Epithelial cell of esophagus (primary cell): Measurements from ENCODE around the gene GALNS.

Experiments
- DNase-seq: peaks from one replicate; pipeline ENCODE4 v3.0.0; 2010; ENCODE audit warnings: low read depth
- H3K4me3 ChIP-seq: 2 replicates; pipeline ENCODE4 v1.5.1; 2011; ENCODE audit warnings: mild to moderate bottlenecking, low read length, control low read depth
- TF ChIP-seq, protein P1 (sequence below): IDR thresholded peaks from 2 replicates; pipeline ENCODE4 v1.5.1; 2011; ENCODE audit warnings: low read depth, mild to moderate bottlenecking, low read length, control low read depth, inconsistent platforms; ENCODE audit not compliant: insufficient read depth; ENCODE audit errors: missing control alignments

GALNS gene

DNA sequence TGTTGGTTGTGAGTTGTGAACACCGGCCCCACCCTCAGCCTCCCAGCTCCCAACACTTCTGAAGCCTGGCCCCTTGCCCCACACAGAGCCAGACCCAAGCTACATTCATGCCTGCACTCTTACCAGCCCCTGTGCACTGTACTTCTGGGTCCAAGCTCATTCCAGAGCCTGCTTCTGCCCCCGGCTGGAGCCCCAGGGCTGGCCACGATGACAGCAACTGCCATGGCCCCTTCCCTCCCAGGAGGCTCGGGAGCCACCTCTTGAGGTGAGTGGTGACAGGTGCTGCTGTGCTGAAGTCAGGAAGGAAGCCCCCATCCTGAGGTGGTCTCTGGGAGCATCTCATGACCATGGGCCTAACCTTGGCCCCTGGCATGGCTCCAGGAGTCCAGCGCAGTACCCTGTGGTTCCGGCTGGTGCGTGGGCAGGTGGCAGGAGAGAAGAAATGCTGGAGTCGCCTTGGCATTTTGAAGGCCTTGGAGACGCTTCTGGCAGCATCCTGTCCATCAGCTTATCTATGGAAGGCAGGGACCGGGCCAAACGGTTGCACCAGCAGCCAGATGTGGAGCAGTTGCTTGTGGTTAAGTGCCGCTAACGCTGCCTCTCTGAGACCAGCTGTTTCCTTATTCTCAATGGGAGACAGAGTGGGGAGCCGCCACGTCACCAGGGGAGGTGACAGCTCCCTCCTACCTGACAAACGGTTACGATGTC, 57.0 kb downstream of the GALNS start:
- TF ChIP-seq, protein P1, sequence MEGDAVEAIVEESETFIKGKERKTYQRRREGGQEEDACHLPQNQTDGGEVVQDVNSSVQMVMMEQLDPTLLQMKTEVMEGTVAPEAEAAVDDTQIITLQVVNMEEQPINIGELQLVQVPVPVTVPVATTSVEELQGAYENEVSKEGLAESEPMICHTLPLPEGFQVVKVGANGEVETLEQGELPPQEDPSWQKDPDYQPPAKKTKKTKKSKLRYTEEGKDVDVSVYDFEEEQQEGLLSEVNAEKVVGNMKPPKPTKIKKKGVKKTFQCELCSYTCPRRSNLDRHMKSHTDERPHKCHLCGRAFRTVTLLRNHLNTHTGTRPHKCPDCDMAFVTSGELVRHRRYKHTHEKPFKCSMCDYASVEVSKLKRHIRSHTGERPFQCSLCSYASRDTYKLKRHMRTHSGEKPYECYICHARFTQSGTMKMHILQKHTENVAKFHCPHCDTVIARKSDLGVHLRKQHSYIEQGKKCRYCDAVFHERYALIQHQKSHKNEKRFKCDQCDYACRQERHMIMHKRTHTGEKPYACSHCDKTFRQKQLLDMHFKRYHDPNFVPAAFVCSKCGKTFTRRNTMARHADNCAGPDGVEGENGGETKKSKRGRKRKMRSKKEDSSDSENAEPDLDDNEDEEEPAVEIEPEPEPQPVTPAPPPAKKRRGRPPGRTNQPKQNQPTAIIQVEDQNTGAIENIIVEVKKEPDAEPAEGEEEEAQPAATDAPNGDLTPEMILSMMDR, result no peak
- H3K4me3 ChIP-seq, result no peak overlapping the region
- DNase-seq, result no peak

DNA sequence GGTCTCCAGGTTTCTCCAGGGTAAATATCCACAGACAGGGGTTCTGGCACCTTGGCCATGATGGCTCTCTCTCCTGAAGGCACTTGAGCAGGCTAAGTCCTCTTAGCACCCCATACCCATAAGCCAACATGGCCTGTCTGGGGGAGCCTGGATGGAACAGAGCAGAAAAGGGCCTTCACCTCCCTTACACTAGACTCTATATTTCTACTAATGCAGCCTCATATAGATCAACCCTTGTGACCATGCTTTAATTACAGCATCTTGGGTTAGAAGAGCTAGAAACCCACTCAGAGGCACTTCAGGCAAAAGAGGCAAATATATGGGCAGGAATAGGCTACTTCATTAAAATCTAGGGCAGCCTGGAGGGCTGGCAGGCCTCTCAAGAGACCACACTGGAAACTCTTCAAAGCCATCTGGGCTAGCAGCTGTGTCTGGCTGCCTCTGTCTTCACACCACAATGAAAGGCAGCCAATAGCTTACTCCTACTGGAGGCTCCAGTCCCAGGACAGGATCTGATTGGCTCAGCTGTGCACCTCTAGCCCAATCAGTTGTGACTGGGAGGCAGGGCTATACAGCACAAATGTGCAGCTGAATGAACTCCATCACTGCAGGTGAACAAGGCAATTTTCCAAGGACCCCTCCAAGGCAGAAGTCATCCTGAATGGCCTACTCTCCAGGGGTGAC, 57.8 kb downstream of the GALNS start:
- no peak for DNase-seq
- TF ChIP-seq, protein P1, result no peak
- H3K4me3 ChIP-seq, result no peak overlapping the region

DNA sequence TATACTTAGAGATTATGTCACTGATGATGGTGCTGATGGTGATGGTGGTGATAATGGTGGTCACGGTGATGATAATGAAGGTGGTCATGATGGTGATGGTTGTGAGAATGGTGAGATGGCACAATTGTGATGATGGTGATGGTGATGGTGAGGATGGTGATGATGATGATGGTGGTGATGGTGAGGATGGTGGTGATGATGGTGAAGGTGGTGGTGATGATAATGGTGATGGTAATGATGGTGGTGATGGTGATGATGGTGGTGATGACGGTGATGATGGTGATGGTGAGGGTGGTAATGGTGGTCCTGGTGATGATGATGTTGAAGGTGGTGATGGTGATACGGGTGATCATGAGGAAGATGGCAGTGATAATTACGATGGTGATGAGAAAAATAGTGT, 58.7 kb downstream of the GALNS start:
- DNase-seq, result no peak
- no peak overlapping the region for H3K4me3 ChIP-seq
- TF ChIP-seq, protein P1, result no peak

DNA sequence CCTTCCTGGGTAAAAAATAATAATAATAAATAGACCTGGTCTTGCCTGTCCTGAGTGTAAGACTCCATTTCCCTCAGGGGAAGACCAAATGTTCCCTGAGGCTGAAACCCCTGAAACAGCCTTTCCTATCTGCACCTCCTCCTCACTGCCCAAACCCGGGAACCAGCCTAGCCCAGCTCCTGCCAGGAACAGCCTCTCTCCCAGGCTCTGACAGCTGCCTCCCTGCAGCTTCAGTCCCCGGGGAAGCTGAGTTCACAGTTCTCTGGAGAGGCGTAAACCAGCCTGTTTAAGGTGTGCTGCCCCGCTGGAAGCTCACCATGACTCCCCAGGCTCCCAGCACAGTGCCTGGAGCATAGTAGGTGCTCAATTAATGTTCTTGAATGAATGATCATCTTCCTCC, 60.5 kb downstream of the GALNS start:
- DNase-seq, result no peak
- no peak overlapping the region for H3K4me3 ChIP-seq
- TF ChIP-seq, protein P1, result no peak

DNA sequence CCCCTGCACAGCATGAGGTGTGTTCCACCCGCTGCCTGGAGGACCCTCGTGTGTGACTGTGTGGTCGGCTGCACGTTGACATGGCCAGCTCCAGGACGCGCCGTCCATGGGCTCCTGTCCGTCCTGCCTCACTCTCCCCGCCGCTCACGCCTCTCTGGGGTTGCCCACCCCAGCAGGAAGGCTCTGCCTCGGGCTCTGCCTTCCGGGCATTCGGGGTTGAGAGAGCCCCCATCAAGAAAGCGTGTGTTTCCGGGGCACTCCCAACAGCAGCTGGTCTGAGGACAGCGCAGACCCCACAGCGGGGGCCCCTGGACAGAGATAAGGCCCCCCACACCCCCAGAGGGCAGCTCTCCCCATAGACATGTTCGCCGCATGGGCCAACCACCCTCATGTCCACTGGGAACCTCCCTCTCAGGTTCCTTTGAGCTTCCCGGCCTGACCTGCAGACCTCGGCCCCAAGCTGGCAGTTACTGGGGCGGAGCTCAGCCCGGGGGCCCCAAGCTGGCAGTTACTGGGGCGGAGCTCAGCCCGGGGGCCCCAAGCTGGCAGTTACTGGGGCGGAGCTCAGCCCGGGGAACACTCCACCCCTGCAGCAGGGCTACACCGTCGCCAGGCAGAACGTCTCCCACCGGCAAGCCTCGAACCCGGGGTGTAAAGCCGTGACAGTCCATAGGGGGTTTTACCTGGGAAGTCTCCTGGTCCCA, 63.3 kb downstream of the GALNS start:
- H3K4me3 ChIP-seq, result no peak overlapping the region
- DNase-seq, result no peak
- TF ChIP-seq, protein P1, result no peak

DNA sequence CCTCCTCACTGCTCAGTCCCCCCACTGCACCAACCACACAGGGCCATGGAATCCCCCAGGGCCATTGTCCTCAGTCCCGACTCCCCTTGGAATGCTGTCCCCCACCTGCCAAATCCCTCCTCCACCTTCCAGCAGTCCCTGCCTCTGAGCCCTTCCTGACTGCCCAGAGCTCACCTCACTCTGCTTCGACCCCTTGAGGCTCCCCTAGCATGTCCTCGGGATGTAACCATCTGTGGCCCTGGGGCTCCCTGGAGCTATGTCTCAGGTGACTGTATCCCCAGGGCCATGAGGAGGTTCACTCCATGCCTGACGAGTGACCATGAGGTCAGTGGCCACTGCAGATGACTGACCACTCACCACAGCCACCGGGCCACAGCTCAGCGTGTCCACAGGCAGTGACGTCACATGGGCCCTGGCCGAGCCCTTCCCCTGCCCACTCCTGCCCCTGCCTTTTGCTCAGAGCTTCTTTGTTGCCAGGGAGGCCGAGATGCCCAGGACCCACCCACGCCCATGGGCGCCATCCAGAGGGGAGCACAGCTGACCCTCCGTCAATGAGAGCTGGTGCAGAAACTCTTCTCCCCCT, 64.0 kb downstream of the GALNS start:
- TF ChIP-seq, protein P1, result no peak
- H3K4me3 ChIP-seq, result no peak overlapping the region
- no peak for DNase-seq
